ENCODE measurements around the gene ZNF492. TPM values are rescaled to one million over a fixed set of nuclear protein-coding genes. Genes with fewer than 3 reads are reported as not detected.
"Not testable (repeated sequence)": the region's sequence is repeated elsewhere in the genome, so short reads cannot be mapped to it uniquely, and the experiment has no call there.

Gene ZNF492
- total and polyA plus RNA-seq, 2 donors (not counting 3 experiments of a cell fraction or from before 2014, with no cell fraction given) = not detected

DNA sequence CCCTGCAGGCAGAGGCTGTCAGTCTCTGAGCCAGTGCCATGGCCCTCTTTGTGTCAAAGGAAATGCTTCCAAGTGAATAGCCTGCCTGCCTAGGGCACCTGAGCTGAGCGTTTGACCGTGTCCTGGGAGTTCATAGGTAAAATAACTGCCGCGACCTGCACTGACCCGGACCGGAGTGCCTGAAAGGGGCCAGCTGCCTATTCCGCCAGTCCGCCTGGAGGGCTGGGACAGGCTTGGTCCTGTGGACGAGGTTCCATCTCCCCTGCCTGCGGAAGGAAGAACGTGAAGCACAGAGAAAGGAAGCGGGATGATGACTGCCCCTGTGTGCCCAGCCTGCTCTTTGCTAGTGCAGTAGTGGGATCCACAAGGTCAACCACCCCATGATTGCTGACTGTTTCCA is 17.5 kb upstream of the ZNF492 start:
- POLR2A ChIA-PET = no interaction called here
- H4K20me1 ChIP-seq (replicated peaks; ENCODE audit: control insufficient read depth, extremely low read depth, insufficient read depth, low read length) = no peaks in the 10 kb centered on the region
- no TSS peak for BruUV-seq (replicated peaks)

DNA sequence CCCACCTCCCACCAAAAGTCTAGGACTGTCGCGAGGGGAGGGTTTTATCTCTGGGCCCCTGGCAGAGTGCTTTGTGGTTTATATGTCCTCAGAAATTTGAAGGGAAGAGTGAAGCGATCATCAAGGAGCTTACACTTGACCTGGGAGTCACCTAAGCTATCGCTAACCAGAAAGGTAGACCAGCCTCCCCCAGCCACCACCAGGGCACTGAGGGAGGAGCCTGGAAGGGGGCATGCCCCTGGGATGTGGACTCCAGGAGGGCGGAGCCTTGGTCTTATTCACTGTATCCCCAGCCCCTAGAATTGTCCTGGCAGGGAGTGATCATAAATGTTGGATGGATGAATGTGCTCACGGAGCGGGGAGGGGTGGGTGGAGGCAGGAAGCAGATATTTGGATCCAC is 16.9 kb upstream of the ZNF492 start:
- H3K79me2 ChIP-seq (ENCODE audit: control insufficient read depth, insufficient read depth, low read length); intact Hi-C loops (cut with micrococcal nuclease); H3K4me1 ChIP-seq (ENCODE audit: control insufficient read depth, extremely low read depth, insufficient read depth, low read length); POLR2A ChIA-PET; H3K9ac ChIP-seq (replicated peaks; ENCODE audit: extremely low read depth, insufficient read depth, low read length); H3K9me3 ChIP-seq (replicated peaks; ENCODE audit: control insufficient read depth, insufficient read depth, low read length); H4K20me1 ChIP-seq (replicated peaks; ENCODE audit: control insufficient read depth, extremely low read depth, insufficient read depth, low read length); H3K4me3 ChIP-seq (replicated peaks in 1 of 3; ENCODE audit: insufficient read depth in 1 of 3, low read depth in 1 of 3, low read length in 3 of 3); H3K27ac ChIP-seq (ENCODE audit: insufficient read depth, low read depth, low read length); FAIRE-seq; CTCF ChIA-PET; BruUV-seq (replicated peaks); H3K27me3 ChIP-seq (ENCODE audit: control insufficient read depth in 2 of 2, insufficient read depth in 2 of 2, low read length in 2 of 2); H2AFZ ChIP-seq (ENCODE audit: low read depth, low read length); DNase-seq (ENCODE audit: low read depth, low spot score); H3K9me1 ChIP-seq (replicated peaks; ENCODE audit: control insufficient read depth, extremely low read depth, insufficient read depth, low read length); H3K36me3 ChIP-seq (ENCODE audit: control insufficient read depth in 2 of 2, extremely low read depth in 1 of 2, insufficient read depth in 2 of 2, low read length in 2 of 2); dilution Hi-C loops (cut with MboI; ENCODE audit: extremely low pct_ligation_motif_present, low sequenced_read_pairs); H3K4me2 ChIP-seq (ENCODE audit: insufficient read depth, low read length): not testable (repeated sequence)

More for the DNA sequence above, 17.5 kb upstream of the ZNF492 start:
- no peak for DNase-seq (ENCODE audit: low read depth, low spot score)
- Histone ChIP-seq H3K9me3 (replicated peaks; ENCODE audit: control insufficient read depth, insufficient read depth, low read length) (peaks cover 3% of the 10 kb centered on the region), H3K27me3 (ENCODE audit: control insufficient read depth in 2 of 2, insufficient read depth in 2 of 2, low read length in 2 of 2) (no peaks in the 10 kb centered on the region), H2AFZ (ENCODE audit: low read depth, low read length) (no peak overlapping the region), H3K4me1 (ENCODE audit: control insufficient read depth, extremely low read depth, insufficient read depth, low read length) (no peaks in the 10 kb centered on the region), H3K36me3 (ENCODE audit: control insufficient read depth in 2 of 2, extremely low read depth in 1 of 2, insufficient read depth in 2 of 2, low read length in 2 of 2) (no peaks in the 10 kb centered on the region), H3K4me2 (ENCODE audit: insufficient read depth, low read length) (no peak overlapping the region), H3K4me3 (replicated peaks in 1 of 3; ENCODE audit: insufficient read depth in 1 of 3, low read depth in 1 of 3, low read length in 3 of 3) (no peak overlapping the region), H3K9me1 (replicated peaks; ENCODE audit: control insufficient read depth, extremely low read depth, insufficient read depth, low read length) (no peaks in the 10 kb centered on the region), H3K9ac (replicated peaks; ENCODE audit: extremely low read depth, insufficient read depth, low read length) (no peak overlapping the region), H3K79me2 (ENCODE audit: control insufficient read depth, insufficient read depth, low read length) (no peaks in the 10 kb centered on the region), H3K27ac (ENCODE audit: insufficient read depth, low read depth, low read length) (no peak overlapping the region)
- TF ChIP-seq GATA2 (IDR thresholded peaks at IDR 0.05; ENCODE audit: insufficient read depth, insufficient read length, low read depth, low read length) (no peak), EZH2 (IDR thresholded peaks at IDR 0.05; ENCODE audit: borderline replicate concordance, low read depth, low read length, severe bottlenecking) (no peak), POLR2AphosphoS5 (IDR thresholded peaks at IDR 0.05; ENCODE audit: insufficient read depth, low read depth, low read length) (no peak), MYC (IDR thresholded peaks at IDR 0.05; ENCODE audit: low read depth, low read length) (no peak), POLR2A (IDR thresholded peaks at IDR 0.05; ENCODE audit: low read depth, low read length) (no peak), JUN (IDR thresholded peaks at IDR 0.05; ENCODE audit: borderline replicate concordance, insufficient read depth, insufficient read length, low read depth) (no peak), FOS (IDR thresholded peaks at IDR 0.05; ENCODE audit: borderline replicate concordance, insufficient read depth, low read length) (no peak)
- TF ChIP-seq, protein P1, sequence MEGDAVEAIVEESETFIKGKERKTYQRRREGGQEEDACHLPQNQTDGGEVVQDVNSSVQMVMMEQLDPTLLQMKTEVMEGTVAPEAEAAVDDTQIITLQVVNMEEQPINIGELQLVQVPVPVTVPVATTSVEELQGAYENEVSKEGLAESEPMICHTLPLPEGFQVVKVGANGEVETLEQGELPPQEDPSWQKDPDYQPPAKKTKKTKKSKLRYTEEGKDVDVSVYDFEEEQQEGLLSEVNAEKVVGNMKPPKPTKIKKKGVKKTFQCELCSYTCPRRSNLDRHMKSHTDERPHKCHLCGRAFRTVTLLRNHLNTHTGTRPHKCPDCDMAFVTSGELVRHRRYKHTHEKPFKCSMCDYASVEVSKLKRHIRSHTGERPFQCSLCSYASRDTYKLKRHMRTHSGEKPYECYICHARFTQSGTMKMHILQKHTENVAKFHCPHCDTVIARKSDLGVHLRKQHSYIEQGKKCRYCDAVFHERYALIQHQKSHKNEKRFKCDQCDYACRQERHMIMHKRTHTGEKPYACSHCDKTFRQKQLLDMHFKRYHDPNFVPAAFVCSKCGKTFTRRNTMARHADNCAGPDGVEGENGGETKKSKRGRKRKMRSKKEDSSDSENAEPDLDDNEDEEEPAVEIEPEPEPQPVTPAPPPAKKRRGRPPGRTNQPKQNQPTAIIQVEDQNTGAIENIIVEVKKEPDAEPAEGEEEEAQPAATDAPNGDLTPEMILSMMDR (IDR thresholded peaks at IDR 0.05; ENCODE audit: extremely low read depth in 1 of 2, insufficient read depth in 1 of 2, low read depth in 1 of 2, low read length in 2 of 2) = no peak
- TF ChIP-seq, protein P2, sequence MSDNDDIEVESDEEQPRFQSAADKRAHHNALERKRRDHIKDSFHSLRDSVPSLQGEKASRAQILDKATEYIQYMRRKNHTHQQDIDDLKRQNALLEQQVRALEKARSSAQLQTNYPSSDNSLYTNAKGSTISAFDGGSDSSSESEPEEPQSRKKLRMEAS (IDR thresholded peaks at IDR 0.05; ENCODE audit: insufficient read depth, insufficient read length) = no peak
- intact Hi-C loops (cut with micrococcal nuclease) = no loop called here
- dilution Hi-C loops (cut with MboI; ENCODE audit: extremely low pct_ligation_motif_present, low sequenced_read_pairs) = no loop called here
- CTCF ChIA-PET = no interaction called here
- FAIRE-seq = no peak
